HG03060 (cell line): Measurements from ENCODE around the gene MAN1B1.

Experiments used
- ATAC-seq: cut with Tn5 transposase; IDR thresholded peaks from one replicate; pipeline ENCODE4 v1.9.1; 2021; ENCODE audit warnings: low read depth, moderate number of reproducible peaks; ENCODE audit not compliant: unreplicated experiment

MAN1B1 gene

GRCh38 chr9:137082925-137083290, 3.9 kb upstream of the MAN1B1 start:
- no peak for ATAC-seq

GRCh38 chr9:137083394-137084004, 3.3 kb upstream of the MAN1B1 start:
- no peak for ATAC-seq

GRCh38 chr9:137084526-137084925, 2.3 kb upstream of the MAN1B1 start:
- ATAC-seq, result no peak

- no peak for ATAC-seq
Observed at GRCh38 chr9:137085920-137086530, 760 bp upstream of the MAN1B1 start.

- no peak for ATAC-seq
Observed at GRCh38 chr9:137087409-137087925, 682 bp downstream of the MAN1B1 start.

GRCh38 chr9:137088121-137088520, 1.3 kb downstream of the MAN1B1 start:
- no peak for ATAC-seq

- ATAC-seq, result no peak
Observed at GRCh38 chr9:137089232-137089947, 2.6 kb downstream of the MAN1B1 start.

GRCh38 chr9:137095664-137096517, 9.1 kb downstream of the MAN1B1 start:
- ATAC-seq, result no peak

GRCh38 chr9:137096785-137097546, 10.2 kb downstream of the MAN1B1 start:
- no peak for ATAC-seq

GRCh38 chr9:137097761-137098462, 11.1 kb downstream of the MAN1B1 start:
- ATAC-seq, result no peak

GRCh38 chr9:137099231-137099630, 12.4 kb downstream of the MAN1B1 start:
- no peak for ATAC-seq

- no peak for ATAC-seq
Observed at GRCh38 chr9:137103206-137103999, 16.6 kb downstream of the MAN1B1 start.

- ATAC-seq, result no peak
Observed at GRCh38 chr9:137105814-137106661, 19.3 kb downstream of the MAN1B1 start.

- no peak for ATAC-seq
Observed at GRCh38 chr9:137106662-137107250, 20.0 kb downstream of the MAN1B1 start.

- ATAC-seq, result no peak
Observed at GRCh38 chr9:137107312-137107921, 20.6 kb downstream of the MAN1B1 start.

- ATAC-seq, result no peak
Observed at GRCh38 chr9:137107982-137108381, 21.2 kb downstream of the MAN1B1 start.
